ENCODE data around the gene INTS6.
A peak's percentile ranks its signal among the peaks of the same experiment; 100 is the strongest.

INTS6 gene, protein sequence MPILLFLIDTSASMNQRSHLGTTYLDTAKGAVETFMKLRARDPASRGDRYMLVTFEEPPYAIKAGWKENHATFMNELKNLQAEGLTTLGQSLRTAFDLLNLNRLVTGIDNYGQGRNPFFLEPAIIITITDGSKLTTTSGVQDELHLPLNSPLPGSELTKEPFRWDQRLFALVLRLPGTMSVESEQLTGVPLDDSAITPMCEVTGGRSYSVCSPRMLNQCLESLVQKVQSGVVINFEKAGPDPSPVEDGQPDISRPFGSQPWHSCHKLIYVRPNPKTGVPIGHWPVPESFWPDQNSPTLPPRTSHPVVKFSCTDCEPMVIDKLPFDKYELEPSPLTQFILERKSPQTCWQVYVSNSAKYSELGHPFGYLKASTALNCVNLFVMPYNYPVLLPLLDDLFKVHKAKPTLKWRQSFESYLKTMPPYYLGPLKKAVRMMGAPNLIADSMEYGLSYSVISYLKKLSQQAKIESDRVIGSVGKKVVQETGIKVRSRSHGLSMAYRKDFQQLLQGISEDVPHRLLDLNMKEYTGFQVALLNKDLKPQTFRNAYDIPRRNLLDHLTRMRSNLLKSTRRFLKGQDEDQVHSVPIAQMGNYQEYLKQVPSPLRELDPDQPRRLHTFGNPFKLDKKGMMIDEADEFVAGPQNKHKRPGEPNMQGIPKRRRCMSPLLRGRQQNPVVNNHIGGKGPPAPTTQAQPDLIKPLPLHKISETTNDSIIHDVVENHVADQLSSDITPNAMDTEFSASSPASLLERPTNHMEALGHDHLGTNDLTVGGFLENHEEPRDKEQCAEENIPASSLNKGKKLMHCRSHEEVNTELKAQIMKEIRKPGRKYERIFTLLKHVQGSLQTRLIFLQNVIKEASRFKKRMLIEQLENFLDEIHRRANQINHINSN

GRCh38 chr13:51452361-51453206 lies at the start of gene INTS6:
Gene INTS6, minus strand, starts transcription at chr13:51453036. Its CDS starts 511 bp downstream, at chr13:51452525.
- peak; percentile 98 for DNase-seq

- DNase-seq, result peak; percentile 53 to 60
Observed at GRCh38 chr13:51502153-51502651, 49.4 kb upstream of the INTS6 start.

DNA sequence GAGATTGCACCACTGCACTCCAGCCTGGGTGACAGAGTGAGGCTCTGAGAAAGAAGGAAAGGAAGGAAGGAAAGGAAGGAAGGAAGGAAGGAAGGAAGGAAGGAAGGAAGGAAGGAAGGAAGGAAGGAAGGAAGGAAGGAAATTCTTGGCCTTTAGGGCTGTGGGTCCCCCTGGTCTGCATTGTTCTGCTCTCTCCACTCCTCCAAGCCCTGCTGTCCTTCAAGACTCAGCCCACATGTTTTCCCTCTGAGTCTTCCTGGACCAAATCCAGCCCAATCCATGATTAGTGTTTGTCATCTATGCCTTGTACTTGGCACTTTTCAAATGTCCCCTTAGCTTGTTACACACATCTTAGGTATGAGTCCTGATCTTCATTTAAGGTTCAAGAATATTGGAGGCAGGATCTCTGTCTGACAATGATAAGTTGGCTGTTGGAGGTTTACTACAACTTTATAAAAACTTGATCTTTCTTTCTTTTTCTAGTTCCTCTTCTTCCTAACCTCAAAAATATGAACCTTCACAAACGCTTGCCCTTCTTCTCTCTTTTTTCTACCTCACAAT lies 48.8 kb upstream of the INTS6 start:
- DNase-seq, result no peak

- no peak for DNase-seq
Observed at GRCh38 chr13:51501096-51501495, 48.3 kb upstream of the INTS6 start.

- no peak for DNase-seq
Observed at GRCh38 chr13:51500687-51501086, 47.9 kb upstream of the INTS6 start.

DNA sequence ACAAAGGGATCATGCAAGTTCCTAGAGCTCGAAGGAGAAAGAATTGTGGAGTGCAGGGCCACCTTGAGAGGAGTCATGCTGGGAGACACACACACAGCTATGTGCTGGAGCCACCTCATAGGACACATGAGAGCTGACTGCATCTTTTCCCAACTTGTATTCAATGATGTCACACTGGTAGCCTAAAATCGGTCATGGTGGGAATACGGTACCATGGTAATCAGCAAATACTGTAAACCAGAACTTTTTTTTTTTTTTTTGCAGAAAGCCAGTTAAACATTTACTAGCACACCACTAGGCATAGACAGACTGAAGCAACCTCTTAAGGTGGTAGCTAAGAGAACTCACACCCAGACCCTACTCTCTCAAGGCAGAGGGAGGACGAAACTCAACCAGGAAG lies 47.0 kb upstream of the INTS6 start:
- DNase-seq, result no peak

DNA sequence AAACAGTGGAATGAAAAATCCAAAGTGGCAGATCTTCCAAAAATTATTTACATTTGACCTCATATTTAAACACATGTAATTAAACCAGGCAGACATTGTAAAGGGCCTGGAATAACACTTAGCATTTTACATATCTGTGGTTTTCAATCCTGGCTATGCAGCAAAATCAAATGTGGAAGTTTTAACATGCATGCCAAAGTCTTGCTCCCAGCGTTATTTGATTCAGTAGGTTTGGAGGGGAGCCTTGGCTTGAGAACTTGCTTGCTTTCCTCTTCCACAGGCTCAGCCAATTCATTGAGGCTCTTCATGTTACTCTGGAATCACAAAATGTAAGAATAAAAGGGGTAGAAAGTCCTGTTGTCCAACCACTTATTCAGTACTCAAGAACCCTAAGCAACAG lies 42.5 kb upstream of the INTS6 start:
- DNase-seq, result no peak

DNA sequence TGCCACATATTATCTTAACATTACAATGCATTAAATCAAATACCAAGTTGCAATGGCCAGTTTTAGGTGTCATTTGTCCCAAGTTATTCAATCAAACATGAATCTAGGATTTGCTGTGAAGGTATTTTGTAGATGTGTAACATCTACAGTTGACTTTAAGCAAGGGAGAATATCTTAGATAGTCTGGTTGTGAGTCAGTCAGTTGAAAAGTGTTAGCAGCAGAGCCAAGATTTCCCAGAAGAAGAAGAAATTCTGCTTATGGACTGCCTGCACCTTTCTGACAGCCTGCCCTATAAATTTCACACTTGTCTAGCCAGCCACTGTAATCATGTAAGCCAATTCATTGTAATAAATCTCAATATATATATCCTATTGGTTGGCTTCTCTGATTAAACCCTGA lies 41.3 kb upstream of the INTS6 start:
- no peak for DNase-seq

GRCh38 chr13:51488212-51488611 lies 35.4 kb upstream of the INTS6 start:
- DNase-seq, result no peak

DNA sequence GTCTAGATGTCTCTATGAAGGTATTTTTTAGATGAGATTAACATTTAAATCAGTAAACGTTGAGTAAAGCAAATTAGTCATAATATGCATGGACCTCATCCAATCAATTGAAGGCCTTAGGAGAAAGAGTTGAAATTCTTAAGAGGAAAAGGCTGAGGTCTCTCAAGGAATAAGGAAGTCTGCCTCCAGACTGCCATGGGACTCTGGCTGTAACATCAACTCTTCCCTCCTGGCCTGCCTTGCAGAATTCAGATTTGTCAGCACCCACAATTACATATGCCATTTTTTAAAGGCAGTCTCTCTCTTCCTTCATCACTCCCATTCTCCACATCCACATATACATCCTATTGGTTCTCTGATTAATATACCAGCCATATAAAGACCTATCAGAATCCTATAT lies 28.8 kb upstream of the INTS6 start:
- DNase-seq, result no peak

DNA sequence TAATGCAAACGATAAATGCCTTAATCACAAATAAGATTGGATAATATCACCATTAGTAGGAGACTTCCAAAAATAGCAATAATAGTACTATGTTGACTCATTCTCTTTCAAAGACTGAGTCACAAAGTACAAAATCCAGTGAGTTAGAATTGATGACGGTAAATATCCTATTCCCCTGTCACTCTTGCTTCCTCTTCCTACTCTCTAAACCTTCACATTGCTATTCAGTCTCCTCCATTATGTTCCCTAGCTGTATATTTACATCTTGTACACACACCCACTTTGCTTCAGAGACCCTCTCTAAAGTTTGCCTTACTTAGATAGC lies 26.3 kb upstream of the INTS6 start:
- no peak for DNase-seq

GRCh38 chr13:51478418-51479198 lies 25.8 kb upstream of the INTS6 start:
- no peak for DNase-seq

DNA sequence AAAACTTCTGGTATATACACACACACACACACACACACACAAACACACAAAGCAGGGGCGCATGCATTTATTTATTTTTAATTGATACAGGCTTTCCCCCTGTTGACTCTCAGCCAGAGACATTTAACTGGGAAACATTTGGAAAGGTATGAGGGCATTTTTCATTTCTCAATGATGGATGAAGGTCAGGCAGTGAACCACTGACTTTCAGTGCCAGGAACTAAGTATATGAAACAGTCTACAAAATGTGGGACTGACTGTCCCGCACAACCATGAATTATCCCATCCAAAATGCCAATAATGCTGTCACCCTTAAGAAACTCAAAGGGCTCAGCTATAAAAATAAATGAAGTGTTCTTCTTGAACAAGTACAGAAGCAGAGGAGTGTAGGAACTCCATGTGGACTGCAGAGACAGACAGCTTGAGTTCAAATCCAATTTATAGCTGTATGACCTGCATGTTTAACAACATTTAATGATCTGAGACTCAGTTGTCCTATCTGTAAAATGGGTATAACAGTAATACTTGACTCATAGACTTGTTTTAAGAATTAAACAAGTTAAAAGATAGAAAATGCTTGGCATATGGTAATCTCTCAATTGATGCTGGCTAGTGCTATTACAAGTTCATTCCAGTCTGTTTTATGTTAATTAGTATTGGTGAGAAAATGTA lies 25.0 kb upstream of the INTS6 start:
- DNase-seq, result no peak

DNA sequence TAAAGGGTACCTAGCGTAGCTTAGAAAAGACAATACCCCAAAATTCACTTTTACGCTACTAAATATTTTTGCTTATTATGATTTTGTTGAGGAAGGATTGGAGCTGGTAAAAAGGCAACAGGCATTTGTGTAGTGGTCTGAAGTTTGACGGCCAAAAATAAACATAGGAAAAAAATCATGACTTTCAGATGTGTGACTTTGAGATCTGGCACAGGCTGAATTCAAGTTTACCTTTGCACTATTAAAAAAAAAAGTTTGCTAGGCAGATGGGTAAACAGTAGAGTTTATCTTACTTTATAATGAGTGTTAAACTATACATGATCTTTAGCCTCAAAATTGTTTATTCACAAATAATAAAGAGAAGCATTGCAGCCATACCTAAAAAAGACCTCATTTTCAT lies 24.3 kb upstream of the INTS6 start:
- no peak for DNase-seq

DNA sequence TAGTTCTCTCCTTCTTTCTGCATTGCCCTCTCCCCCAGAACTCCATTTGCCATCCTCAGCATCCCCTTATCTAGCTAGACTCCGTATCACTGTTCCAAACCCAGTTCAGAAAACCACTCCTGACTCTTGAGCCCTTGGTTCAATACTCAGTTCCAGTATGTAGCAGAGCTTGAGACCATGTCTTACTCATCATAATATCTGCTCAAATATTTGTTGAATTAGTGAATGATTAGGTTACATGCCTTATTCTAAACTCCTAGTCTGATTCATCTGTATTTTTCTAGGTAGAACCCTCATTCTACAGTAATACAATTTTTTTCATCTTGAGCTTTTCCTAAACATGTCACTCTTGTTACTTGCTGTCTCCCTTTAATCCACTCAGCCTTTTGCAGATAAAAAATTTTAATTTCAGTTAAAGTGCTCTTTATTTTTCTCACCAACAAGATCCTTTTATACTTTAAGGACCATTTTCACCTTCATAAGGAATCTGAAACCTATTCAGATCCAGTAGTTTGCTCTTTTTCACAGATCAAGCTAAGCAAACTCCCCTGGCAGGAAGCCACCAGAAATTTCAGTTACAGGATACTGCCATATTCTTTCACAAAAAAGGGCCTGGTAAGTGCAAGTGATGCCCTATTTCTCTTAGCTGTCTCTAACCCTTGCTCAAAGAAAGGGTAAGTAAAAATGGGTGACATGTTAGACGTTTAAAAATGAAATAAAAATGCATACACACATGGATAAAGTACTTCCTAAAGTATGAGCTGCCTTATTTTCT lies 23.1 kb upstream of the INTS6 start:
- DNase-seq, result no peak

GRCh38 chr13:51469790-51470189 lies 17.0 kb upstream of the INTS6 start:
- DNase-seq, result no peak

- DNase-seq, result no peak
Observed at GRCh38 chr13:51467730-51468129, 14.9 kb upstream of the INTS6 start.

GRCh38 chr13:51465124-51465523 lies 12.3 kb upstream of the INTS6 start:
- DNase-seq, result no peak

DNA sequence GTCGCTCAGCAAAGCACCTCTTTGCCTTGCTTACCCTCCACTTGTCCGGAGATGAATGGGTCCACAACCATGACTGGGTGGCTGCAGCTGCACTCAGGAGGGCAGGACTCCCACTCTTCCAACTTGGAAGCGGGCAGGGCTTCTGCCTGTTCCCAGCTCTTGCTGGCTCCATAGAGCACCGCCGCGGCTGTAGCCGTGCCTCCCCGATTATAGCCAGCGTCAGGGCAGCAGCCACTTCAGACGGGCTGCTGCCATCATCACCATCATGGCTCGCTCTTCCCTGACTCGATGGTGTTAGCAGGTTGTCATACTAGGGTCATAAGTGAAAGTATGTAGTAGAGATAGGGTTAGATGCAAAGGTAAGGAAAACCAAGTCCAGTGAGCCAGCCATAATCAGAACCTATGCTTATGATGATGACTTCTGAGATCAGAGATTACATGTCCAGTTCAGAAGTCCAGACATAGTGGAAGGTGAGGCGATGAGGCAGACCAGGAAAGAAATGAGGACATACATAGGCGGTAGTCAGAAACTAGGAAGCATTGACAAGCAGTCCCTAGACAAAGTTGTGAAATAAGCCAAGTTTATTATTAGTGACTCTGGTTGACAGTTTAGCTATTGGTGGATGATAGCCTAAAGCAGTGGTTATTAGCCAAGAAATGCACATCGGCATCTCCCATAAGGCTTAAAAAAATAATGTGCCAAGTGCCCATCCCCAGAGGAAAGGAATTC lies 4.4 kb upstream of the INTS6 start:
- DNase-seq, result no peak

- DNase-seq, result no peak
Observed at GRCh38 chr13:51456510-51456909, 3.7 kb upstream of the INTS6 start.

All from activated T-cell treated with anti-CD3 and anti-CD28 coated beads, Interleukin-2, amount 50 U/mL, for 48 hours (primary cell).